ENCODE results near the gene VIPR2.

GRCh38 chr7:159001811-159002210, 142.9 kb downstream of the VIPR2 start:
- TF ChIP-seq EZH2 (IDR thresholded peaks at IDR 0.05; ENCODE audit: borderline replicate concordance, insufficient read depth, low read length, poor library complexity, severe bottlenecking) (no peak), POLR2AphosphoS5 (IDR thresholded peaks at IDR 0.05) (no peak), RAD21 (conservative IDR thresholded peaks at IDR 0.05) (no peak), REST (IDR thresholded peaks at IDR 0.05; ENCODE audit: borderline replicate concordance) (no peak), MXI1 (conservative IDR thresholded peaks at IDR 0.05; ENCODE audit: poor library complexity, severe bottlenecking) (no peak), SMC3 (conservative IDR thresholded peaks at IDR 0.05; ENCODE audit: poor library complexity) (no peak)
- TF ChIP-seq, protein P1, sequence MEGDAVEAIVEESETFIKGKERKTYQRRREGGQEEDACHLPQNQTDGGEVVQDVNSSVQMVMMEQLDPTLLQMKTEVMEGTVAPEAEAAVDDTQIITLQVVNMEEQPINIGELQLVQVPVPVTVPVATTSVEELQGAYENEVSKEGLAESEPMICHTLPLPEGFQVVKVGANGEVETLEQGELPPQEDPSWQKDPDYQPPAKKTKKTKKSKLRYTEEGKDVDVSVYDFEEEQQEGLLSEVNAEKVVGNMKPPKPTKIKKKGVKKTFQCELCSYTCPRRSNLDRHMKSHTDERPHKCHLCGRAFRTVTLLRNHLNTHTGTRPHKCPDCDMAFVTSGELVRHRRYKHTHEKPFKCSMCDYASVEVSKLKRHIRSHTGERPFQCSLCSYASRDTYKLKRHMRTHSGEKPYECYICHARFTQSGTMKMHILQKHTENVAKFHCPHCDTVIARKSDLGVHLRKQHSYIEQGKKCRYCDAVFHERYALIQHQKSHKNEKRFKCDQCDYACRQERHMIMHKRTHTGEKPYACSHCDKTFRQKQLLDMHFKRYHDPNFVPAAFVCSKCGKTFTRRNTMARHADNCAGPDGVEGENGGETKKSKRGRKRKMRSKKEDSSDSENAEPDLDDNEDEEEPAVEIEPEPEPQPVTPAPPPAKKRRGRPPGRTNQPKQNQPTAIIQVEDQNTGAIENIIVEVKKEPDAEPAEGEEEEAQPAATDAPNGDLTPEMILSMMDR (IDR thresholded peaks at IDR 0.05; ENCODE audit: poor library complexity, severe bottlenecking): no peak

Data from neural cell (in vitro differentiated cells).